ENCODE measurements around the gene GOLT1B. TPM values are rescaled to one million over a fixed set of nuclear protein-coding genes. Genes with fewer than 3 reads are reported as not detected.

The GOLT1B gene
- total RNA-seq, 2 experiments from 2014 or later: 31.6 to 35.9 TPM

DNA sequence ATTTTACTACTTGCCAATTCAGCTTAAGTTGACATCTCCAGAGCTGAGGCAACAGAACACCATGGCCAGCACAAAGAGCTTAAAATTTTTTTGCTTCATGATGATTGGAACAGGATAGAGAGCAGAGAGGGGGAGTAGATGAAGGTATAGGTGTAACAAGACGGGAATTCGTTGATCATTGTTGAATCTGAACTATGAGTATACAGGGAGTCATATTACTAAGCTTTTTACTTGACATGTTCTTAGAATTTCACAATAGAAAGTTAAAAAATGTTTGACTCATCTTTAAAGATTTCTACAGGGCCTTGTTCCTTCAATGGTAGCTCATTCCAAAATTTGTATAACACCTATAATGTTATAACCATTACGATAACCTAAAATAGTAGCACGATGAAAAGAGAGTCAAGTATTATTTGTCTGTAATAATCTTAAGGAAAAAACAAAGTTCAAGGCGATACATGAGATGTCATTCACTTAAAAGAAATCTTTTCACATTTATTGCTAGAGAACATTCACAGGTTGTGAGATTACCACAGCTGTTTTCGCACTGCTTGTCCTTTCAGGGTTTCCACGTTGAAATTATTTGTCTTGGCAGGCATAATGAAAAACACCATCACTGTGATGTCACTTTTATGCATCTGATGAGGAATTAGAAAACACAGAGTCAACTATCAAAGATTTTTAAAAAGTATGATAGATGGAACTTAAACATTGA is 58.4 kb downstream of the GOLT1B start:
- ATAC-seq (peak; percentile 45), DNase-seq (no peak)
- Mint-ChIP-seq H3K4me1 (ENCODE audit: low read depth) (peaks cover 11% of the 10 kb centered on the region), H3K27ac (peak overlapping the region; percentile 60), H3K4me3 (no peak overlapping the region), H3K36me3 (ENCODE audit: low read depth) (no peaks in the 10 kb centered on the region), H3K9me3 (no peaks in the 10 kb centered on the region), H3K27me3 (no peaks in the 10 kb centered on the region)
- CTCF ChIA-PET: interaction anchor here (0.6 kb wide), 1 partner anchor 226 kb away, joined by 3 read pairs; no protein-coding TSS in a partner anchor
- POLR2A ChIA-PET: no interaction called here
- TF ChIP-seq, protein P1, sequence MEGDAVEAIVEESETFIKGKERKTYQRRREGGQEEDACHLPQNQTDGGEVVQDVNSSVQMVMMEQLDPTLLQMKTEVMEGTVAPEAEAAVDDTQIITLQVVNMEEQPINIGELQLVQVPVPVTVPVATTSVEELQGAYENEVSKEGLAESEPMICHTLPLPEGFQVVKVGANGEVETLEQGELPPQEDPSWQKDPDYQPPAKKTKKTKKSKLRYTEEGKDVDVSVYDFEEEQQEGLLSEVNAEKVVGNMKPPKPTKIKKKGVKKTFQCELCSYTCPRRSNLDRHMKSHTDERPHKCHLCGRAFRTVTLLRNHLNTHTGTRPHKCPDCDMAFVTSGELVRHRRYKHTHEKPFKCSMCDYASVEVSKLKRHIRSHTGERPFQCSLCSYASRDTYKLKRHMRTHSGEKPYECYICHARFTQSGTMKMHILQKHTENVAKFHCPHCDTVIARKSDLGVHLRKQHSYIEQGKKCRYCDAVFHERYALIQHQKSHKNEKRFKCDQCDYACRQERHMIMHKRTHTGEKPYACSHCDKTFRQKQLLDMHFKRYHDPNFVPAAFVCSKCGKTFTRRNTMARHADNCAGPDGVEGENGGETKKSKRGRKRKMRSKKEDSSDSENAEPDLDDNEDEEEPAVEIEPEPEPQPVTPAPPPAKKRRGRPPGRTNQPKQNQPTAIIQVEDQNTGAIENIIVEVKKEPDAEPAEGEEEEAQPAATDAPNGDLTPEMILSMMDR (IDR thresholded peaks at IDR 0.05): no peak
- intact Hi-C loops (cut with micrococcal nuclease): no loop called here

DNA sequence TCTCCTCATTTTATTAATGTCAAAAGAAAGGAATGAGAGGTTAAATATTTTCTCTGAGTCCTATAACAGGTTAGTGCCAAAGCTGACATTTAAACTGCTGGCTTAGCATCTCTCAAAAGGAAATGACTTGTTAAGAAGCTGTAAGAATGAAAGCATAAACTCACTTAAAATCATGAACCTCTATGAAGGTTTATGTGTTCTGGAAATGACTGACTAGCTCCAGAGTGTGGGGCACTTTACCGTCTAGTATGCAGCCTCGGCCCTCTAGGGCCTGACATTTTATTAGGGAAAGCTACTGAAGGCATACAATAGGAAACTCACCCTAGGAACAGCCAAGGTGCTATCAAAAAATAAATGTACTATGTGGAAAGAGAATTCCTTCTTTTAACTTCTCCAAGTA is 59.6 kb downstream of the GOLT1B start:
- H3K36me3 Mint-ChIP-seq (ENCODE audit: low read depth): no peaks in the 10 kb centered on the region
- TF ChIP-seq, protein P1 (IDR thresholded peaks at IDR 0.05): no peak
- no peak for DNase-seq

DNA sequence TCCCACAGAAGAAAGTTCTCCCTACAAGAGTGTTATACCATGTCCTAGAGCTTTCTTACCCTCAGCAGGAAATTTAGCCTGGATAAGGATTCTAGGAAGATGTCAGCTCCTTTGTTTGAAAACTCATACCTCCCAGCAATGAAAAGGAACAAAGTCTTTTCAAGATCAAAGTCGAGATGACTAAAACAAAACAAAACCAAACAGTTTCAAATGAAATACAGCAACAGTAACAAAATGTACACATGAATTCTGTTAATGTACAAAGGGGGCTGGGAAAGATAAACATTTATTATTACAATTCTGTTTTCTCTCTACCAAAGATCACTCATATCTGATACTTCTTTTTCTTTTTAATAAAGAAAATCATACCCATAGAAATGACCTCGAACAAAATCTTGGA is 61.3 kb downstream of the GOLT1B start:
- H3K4me1 Mint-ChIP-seq (ENCODE audit: low read depth): peaks cover 11% of the 10 kb centered on the region
- CTCF ChIA-PET: no interaction called here
- POLR2A ChIA-PET: no interaction called here
- DNase-seq (no peak), ATAC-seq (no peak)
- no peak overlapping the region for H3K4me3 Mint-ChIP-seq
- no peaks in the 10 kb centered on the region for H3K36me3 Mint-ChIP-seq (ENCODE audit: low read depth)
- no peaks in the 10 kb centered on the region for H3K9me3 Mint-ChIP-seq
- intact Hi-C loops (cut with micrococcal nuclease): no loop called here
- H3K27me3 Mint-ChIP-seq: no peaks in the 10 kb centered on the region
- no peak overlapping the region for H3K27ac Mint-ChIP-seq
- TF ChIP-seq, protein P1 (IDR thresholded peaks at IDR 0.05): no peak

More for the DNA sequence above, 59.6 kb downstream of the GOLT1B start:
- H3K4me1 Mint-ChIP-seq (ENCODE audit: low read depth): peaks cover 11% of the 10 kb centered on the region
- no peak overlapping the region for H3K4me3 Mint-ChIP-seq
- ChIA-PET CTCF (interaction anchor here (1.0 kb wide), 1 partner anchor 8 kb away, joined by 3 read pairs; no protein-coding TSS in a partner anchor), POLR2A (no interaction called here)
- H3K27me3 Mint-ChIP-seq: no peaks in the 10 kb centered on the region
- H3K9me3 Mint-ChIP-seq: no peaks in the 10 kb centered on the region
- intact Hi-C loops (cut with micrococcal nuclease): no loop called here
- no peak overlapping the region for H3K27ac Mint-ChIP-seq
- ATAC-seq: peak; percentile 56

DNA sequence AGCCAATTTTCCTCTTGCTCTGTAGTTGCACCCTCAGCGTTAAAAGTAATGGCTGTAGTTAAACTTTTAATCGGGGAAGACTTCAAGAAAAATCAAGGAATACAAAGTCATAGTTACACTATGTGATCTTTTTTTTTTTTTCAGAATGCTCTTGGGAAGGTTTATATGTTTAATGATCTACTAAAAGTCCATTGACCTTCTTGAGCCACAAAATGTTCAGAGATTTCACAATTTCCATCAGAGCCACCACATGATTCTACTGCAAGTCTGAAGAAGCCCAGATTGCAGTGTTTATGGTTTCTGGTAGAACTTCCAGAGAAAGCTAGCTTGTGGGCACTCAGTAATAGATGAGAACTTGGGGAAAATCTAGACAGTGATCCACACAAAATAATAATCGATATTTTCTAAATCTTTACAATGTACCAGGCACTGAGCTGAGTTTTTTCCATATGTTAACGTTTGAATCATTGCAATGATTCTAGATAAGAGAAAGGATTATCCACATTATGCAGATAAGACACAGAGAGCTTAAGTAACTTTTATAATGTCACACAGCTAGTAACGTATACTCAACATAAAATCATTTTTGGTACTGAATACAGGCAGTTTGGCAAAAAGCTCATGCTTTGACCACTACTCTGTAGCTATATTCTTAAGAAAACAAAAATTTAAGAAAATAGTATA is 64.8 kb downstream of the GOLT1B start:
- Mint-ChIP-seq H3K4me1 (ENCODE audit: low read depth) (no peaks in the 10 kb centered on the region), H3K27ac (no peak overlapping the region), H3K4me3 (no peak overlapping the region), H3K9me3 (no peaks in the 10 kb centered on the region), H3K27me3 (no peaks in the 10 kb centered on the region), H3K36me3 (ENCODE audit: low read depth) (no peaks in the 10 kb centered on the region)
- ATAC-seq: no peak
- TF ChIP-seq, protein P1 (IDR thresholded peaks at IDR 0.05): no peak
- intact Hi-C loops (cut with micrococcal nuclease): no loop called here
- ChIA-PET POLR2A (interaction anchor here (0.7 kb wide), 1 partner anchor 58 kb away, joined by 3 read pairs; no protein-coding TSS in a partner anchor), CTCF (interaction anchor here (0.7 to 1.8 kb wide), 2 partner anchors 10 kb away, joined by 3 to 4 read pairs; no protein-coding TSS in a partner anchor)
- no peak for DNase-seq

DNA sequence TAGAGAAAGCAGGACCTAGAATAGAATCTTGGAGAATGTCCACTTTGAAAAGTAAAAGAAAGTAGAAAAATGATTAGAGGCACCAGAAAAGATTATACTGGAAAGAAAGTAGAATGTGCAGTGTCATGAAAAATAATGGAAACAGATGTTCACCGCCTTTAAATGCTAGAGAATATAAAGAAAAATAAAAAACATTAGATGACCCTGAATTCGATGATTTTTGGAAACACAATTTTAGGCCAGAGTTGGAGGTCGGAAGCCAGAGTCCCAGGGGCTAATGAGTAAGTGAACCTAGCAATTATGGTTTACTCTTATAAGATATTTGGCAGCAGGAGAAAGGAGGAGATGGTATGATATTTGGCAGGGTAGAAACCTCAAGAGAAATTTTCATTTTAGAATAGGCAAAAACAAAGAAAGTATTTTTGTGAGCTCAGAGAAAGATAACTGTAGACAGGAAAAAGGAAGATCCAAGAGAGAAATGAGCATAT is 65.4 kb downstream of the GOLT1B start:
- DNase-seq (no peak), ATAC-seq (no peak)
- Mint-ChIP-seq H3K27ac (no peak overlapping the region), H3K9me3 (no peaks in the 10 kb centered on the region), H3K27me3 (no peaks in the 10 kb centered on the region), H3K36me3 (ENCODE audit: low read depth) (no peaks in the 10 kb centered on the region), H3K4me1 (ENCODE audit: low read depth) (no peaks in the 10 kb centered on the region), H3K4me3 (no peak overlapping the region)
- intact Hi-C loops (cut with micrococcal nuclease): no loop called here
- ChIA-PET CTCF (interaction anchor here (1.8 kb wide), 1 partner anchor 9 kb away, joined by 4 read pairs; no protein-coding TSS in a partner anchor), POLR2A (interaction anchor here (0.7 kb wide), 1 partner anchor 59 kb away, joined by 3 read pairs; no protein-coding TSS in a partner anchor)
- TF ChIP-seq, protein P1 (IDR thresholded peaks at IDR 0.05): no peak

Measured in activated CD8-positive, alpha-beta T cell treated with anti-CD3 and anti-CD28 coated beads for 36 hours (primary cell).